Stimulated activated CD4-positive, alpha-beta T cell treated with anti-CD3 and anti-CD28 coated beads, Interleukin-2, amount 100 ng/mL, for 4 hours (primary cell): ENCODE measurements around the gene ARHGAP26.
"Not testable (repeated sequence)": the region's sequence is repeated elsewhere in the genome, so short reads cannot be mapped to it uniquely, and the experiment has no call there.

Experiments used
- DNase-seq: peaks from one replicate; pipeline ENCODE4 v3.0.0-alpha.2; 2020; ENCODE audit warnings: low read depth

ARHGAP26 gene

DNA sequence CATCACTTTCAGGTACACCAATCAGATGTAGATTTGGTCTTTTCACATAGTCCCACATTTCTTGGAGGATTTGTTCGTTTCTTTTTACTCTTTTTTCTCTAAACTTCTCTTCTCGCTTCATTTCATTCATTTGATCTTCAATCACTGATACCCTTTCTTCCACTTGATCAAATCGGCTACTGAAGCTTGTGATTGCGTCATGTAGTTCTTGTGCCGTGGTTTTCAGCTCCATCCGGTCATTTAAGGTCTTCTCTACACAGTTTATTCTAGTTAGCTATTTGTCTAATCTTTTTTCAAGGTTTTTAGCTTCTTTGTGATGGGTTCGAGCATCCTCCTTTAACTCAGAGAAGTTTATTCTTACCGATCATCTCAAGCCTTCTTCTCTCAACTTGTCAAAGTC, 219.9 kb downstream of the ARHGAP26 start:
- not testable (repeated sequence) for DNase-seq

DNA sequence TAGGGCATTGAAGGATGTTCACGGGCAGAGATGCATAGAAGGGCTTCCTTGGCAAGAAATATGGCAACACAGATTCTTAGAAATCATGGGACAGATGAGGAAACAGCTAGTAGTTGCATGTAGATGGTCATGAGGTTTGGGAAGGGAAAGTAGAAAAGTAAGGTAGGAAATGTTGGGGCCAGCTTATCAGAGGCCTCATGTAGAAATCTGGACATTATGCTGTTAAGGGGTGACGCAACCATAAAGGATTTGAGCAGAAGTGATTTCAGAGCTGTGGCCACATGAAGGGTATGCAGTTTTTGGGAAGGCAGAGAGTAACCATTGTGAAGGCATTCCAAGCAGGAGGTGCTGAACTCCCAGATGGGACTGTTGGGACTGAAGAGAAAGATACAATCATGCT, 224.0 kb downstream of the ARHGAP26 start:
- no peak for DNase-seq

DNA sequence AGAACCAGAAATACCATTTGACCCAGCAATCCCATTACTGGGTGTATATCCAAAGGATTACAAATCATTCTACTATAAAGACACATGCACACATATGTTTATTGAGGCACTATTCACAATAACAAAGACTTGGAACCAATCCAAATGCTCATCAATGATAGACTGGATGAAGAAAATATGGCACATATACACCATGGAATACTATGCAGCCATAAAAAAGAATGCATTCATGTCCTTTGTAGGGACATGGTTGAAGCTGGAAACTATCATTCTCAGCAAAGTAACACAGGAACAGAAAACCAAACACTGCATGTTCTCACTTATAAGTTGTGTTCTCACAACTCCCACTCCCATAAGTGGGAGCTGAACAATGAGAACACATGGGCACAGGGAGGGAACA, 225.4 kb downstream of the ARHGAP26 start:
- DNase-seq = not testable (repeated sequence)

DNA sequence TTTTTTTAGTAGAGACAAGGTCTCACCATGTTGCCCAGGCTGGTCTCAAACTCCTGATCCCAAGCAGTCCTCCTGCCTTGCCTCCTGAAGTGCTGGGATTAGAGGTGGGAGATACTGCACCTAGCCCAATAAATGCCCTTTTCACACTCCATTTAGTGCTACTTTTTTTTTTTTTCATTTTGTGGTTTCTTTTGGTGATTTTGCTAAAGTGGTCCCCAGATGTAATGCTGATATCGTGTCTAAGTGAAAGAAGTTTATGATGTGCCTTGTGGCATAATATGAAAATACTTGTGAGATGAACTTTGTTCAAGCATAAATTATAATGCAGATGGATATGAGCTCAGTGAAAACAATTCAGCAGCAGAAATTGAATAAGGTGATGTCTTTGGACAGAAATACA, 227.4 kb downstream of the ARHGAP26 start:
- no peak for DNase-seq

DNA sequence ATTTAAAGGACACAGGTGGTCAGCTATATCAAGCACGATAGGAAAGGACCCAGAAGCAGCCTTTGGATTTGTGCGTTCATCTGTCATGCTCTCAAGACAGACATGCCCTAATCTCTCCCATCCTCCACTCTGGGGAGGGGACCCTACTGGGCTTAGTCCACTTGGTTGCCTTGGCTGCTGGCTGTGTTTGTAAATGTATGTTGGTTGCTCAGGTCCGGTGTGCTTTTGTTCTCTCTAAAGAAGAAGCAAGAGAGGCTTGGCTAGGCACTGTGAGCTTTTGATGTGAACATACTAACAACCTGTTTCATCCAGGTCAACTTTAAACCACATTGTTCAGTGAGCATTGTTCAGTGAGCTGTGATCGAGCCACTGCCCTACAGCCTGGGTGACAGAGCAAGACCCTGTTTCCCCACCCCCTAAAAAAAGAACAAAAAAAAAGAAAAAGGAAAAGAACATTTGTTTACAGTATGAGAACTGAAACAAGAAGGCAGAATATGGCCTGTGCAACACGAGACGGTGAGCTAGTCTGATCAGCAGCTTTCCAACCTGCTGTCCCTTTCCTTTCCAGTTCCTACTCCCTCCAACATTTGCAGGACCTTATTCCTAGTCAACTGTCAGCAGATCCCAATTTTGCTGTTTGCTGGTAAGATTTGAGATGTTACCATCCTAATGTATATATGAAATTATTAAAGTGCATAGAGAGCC, 228.3 kb downstream of the ARHGAP26 start:
- DNase-seq = no peak

DNA sequence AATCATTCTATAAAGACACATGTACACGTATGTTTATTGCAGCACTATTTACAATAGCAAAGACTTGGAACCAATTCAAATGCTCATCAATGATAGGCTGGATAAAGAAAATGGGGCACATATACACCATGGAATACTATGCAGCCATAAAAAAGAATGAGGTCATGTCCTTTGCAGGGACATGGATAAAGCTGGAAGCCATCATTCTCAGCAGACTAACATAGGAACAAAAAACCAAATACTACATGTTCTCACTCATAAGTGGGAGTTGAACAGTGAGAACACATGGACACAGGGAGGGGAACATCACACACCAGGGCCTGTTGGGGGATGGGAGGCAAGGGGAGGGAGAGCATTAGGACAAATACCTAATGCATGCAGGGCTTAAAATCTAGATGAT, 230.4 kb downstream of the ARHGAP26 start:
- DNase-seq = not testable (repeated sequence)

DNA sequence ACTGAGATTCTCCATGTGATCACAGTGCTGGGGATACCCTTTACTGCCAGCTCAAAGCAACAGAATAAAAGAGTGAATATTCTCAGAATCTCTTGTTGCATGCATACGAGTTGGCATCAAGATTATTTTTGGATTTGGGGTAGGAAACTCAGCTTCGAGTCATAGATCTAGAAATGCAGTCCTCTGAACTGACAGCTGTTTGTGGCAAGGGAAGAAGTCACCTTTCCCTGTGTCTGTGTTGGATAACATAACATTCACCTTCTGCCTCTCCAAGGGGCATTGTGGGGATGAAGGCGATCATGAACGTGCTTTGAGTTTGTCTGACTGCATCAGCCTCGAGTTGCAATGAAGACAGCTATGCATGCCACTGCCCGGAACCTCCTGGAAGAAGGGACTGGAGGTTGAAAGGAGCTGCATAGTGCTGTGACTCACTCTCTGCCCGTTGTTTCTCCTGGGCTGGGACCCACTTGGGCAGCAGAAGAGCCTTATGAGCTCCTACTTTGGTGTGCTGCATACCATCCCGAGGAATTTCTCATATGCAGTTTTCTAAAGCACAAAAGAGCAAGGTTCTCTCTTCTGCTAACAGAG, 231.7 kb downstream of the ARHGAP26 start:
- no peak for DNase-seq

DNA sequence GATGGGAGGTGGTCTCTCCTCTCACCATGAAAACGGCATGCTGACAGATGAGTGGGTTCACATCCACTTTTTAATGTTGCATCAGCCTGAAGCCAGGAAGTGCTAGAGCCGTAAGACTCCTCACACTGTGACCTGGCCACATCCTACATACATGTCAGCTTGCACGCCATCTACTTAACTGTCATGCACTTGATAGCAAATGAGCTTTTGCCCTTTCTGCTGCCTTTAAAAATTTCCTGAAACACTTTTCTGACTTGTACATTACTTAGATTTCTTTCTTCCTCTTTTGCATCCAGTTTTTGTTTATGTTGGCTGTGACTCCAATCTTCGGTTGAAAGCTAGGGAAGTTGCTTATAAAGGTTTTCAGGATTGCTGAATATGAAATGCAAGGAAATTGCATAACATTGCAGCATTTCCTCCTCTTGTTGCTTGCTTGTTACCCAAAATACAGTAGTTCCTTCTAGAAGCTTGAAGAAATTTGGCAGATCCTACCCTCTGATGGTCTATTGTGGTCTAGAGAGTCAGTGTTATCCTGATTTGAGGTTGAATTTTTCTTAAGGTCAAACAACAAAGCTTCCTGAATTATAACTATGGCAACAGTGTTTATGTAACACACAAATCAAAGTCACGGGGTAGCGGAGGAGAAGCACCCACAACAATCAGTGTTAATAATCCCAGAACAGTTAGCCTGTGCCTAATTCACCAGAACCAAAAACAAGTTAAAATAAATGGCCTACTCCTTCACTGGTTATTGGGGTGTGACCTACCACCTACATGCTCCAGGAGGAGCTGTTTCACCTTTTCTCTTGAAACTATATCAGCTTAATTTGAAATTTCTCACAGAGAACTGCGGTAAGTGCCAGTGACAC, 232.5 kb downstream of the ARHGAP26 start:
- peak; percentile 39 for DNase-seq

DNA sequence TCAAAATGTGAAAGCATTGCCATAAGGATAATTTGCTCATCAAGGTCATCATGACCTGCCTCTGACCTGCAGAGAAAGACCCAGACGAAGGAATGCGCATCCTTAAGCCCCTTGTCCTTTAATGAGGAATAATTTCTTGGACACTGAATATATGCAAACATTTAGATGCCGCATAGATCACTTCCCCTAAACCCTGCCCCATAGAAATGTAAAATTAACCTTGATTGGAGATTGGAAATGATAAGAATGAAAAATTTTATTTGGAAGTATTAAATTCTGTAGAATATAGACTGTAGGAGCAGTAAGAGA, 233.1 kb downstream of the ARHGAP26 start:
- no peak for DNase-seq

DNA sequence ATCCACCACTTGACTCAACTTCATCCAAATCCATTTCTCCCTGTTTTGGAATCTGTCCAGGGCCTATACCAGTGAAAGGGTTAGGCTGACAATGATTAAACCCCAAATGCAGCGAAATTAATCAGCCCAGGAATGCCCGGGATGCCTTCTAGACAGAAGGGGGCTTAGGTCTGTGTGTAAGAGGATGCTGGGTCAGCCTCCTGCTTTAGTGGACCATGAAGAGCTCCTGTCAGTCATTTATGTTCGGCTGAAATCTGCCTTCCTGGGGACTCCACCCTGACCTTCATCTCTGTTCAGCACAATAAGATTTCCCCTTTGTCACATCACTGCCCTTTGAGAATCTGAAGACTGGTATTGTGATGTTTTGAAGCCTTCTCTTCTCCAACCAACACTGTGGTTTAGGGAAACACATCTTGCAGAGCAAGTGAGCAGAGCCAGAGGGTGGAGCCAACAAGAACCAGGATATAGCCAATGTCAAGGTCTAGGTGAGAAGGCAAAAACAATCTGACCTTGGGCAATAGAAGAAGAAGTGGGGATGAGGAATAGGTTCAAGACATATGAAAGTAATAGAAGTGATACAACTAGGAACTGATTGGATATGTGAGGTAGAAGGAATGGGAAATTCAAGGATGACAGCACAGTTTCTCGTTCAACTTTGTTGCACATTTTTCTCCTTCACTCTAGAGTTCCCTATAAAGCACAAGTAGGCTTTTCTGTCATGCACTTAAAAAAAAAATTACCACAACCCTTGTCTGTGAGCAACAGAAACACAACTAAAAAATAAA, 234.4 kb downstream of the ARHGAP26 start:
- DNase-seq = no peak

DNA sequence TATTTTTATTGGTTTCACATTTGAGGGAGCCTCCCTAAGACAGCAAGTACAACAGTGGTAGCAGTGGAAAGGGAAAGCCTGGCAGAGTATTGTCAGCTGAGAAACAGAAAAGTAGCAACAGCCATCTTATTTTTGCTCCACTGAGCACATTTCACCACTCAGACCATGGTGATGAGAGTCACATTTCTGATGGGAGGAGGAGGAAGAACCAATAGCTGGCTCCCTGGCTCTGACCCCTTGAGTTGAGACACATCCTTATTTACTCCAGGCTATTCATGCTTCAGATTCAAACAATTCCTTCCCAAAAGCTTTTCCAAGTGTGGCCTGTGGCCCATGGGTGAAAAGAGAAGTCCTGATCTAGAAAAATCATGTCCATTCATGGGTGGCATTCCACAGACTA, 236.3 kb downstream of the ARHGAP26 start:
- DNase-seq = no peak

DNA sequence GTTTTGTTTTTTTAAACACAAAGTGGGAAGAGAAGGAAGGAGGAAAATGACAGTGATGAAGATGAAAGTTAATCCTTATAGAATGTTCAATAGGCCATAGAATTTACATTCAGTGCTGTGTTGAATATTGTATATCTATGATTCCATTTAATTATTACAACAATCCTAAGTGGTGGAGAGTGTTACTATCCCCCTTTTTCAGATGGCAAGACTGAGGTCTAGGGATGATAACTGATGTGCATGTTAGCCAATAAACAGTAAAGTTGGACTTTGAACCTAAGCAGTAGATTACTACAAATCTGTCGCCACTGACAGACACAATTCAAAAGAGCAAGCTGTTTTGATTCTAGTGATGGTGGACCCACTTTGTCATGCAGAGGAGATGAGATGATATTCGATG, 237.9 kb downstream of the ARHGAP26 start:
- no peak for DNase-seq

DNA sequence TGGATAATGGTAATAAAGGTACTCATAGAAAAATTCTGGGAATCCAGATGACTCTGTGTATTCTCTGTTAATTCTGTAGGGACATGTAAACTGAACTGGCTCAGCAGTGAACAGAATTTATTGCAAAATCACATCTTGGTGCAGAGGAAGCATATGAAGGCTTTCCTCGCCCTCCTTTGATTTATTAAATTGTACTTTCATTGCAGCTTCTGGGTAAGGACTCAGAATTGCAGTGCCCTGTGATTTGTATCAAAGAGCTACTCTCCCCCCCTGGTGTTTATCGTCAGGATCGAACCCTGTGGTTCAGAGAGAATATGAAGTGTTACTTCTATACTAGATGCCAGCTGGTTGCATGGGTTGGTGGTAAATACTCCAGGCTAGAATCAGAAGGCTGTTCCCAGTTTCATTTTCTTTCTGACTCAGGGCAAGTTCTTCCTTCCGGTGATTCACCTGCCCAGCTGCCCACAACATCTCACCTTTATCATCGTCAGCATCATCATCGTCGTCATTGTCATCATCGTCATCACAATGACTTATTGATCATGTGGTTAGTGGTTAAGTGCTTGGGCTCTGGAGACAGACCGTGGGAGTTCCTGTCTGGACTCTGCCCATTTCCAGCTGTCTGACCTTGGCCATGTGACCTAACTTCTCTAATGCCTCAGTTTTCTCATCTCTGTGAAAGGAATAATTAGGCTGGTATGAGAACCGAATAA, 238.8 kb downstream of the ARHGAP26 start:
- peak; percentile 76 for DNase-seq

DNA sequence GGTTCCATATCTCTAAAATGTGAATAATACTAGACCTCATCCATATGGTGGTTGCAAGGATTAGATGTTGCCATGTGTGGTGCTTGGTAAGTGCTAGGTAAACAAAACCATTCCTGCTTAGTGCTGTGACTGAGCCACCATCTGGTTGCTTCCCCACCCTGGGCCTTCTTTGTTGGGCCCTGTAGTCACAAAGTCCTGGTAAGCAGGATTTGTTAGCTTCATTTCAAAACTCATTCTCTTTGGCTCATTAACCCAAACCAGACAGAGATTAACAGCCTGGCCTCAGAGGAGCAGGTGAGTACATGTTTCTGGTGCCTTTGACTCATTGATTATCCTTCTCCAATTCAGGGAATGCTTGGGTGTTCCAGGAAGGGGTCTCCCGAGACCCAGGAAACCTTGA, 240.2 kb downstream of the ARHGAP26 start:
- DNase-seq = no peak

DNA sequence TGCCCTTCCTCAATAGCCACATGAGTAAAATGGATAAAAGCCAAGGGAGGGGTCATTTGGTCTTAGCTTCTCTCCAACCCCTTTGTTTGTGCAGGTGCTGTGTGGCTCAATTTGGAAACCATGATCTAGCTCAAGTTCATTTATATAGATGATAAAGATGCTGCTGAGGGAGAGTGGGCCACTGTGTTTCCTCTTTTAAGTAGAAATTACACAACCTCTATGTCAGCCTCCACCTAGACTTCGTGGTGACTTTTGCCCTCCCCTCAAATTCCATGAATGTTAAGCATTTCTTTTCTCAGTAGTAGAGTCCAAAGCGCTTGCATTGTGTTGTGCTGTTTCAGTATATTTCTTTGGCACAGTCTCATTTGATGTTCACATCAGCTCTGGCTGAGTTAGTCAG, 241.4 kb downstream of the ARHGAP26 start:
- no peak for DNase-seq

DNA sequence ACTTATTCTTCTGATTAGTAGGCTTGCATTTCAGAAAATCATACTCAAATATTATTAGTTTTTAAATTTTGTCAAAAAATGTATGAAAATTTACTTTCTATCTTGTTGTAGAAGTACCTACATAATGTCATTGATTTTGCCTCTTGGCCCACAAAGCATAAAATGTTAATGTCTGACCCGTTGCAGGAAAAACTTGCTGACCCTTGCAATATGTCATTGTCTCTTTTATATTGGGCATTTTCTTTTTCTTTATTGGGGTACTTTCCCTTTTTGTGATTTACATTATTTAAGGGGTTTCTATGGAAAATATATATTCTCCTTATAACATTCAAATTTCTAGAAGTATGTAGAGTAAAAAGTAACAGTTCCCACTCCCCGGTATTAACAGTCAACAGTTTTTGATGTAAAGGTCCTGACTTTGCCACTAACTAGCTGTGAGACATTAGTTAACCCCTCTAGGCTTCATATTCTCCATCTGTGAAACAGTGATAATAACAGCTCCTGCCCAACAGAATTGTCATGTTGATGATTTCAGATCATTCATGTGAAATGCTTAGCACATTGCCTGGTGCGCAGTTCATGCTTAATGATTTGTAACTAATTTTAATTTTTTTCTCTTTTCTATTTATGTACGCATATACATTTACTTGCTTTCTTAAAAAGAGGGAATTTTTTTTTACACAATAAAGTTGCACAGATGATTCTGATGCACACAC, 243.2 kb downstream of the ARHGAP26 start:
- DNase-seq = no peak

DNA sequence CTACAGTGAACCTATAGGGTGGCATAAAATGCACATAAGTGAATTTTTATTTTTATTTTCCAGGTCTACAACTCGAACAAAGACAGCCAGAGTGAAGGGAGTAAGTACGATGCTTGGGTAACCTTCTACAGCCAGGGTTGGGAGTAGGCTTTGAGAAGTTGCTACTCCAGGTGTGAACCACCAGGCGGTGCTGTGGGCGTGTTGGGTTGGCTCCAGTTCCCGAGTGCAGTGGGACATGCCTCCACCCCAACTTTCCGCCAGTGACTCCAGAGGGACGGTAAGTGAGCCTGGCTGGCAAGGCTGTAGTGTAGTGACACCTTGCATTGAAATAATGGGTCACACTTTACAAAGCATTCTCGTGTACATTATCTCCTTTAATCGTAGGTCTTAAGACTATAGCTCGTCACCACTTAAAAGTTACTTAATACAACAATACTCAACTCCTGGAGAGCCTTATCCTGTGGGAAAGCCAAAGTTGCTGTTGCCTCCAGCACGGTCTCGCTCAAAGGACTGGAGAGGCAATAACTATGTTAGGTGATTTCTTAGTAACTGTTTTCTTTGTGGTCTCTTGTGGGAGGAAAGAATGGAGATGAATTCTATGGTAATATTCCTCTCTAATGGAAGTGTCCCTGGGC, 244.0 kb downstream of the ARHGAP26 start:
- no peak for DNase-seq

DNA sequence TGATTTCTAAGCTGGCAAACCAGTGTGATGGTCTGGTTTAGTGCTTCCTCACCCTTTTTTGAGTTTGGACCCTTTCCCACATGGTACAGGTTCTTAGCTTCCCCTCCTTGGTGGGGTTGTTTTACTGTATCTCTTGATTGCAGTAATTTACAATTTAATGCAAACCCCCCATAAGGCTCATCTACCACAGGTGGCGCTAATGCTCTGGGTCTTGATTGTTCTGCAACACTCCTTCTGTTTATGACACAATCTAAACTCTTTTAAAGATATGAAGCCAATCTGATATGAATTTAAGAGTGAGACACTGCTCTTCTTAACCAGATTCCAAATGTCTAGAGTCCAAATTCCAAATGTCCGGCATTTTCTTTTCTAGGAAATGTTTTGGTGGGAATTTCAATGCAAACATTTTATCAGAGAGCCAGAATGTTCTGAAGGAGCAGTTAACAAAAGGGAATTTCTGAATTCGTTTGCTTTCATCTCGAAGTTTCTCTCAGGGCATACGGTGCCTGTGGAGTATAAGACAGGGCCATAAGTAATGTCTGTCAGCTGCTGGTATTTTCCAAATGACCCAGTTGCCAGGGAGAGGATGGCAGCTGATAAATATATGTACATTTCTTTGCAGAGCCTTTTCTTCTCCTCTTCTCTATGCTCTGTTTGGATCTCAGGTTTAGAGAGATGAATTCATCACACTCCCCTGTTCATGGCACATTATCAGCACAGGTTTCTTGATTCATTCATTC, 246.8 kb downstream of the ARHGAP26 start:
- no peak for DNase-seq

DNA sequence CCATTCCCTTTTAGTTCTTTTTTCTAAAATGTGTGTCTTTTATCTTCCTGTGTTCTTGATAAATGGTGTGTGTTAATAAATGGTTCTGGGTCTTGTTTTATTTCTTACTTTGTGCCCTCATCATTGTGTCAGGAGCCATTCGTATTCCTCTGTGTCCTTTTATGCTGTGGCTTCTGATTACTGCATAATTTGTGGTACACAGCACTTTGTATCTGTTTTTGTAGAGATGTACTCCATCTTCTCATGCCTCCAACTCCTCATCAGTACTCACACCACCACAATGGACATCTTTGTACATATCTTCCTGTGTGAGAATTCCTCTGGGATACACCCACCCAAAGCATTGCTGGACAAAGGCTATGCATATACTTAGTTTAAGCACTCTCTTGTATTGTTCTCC, 247.4 kb downstream of the ARHGAP26 start:
- no peak for DNase-seq

DNA sequence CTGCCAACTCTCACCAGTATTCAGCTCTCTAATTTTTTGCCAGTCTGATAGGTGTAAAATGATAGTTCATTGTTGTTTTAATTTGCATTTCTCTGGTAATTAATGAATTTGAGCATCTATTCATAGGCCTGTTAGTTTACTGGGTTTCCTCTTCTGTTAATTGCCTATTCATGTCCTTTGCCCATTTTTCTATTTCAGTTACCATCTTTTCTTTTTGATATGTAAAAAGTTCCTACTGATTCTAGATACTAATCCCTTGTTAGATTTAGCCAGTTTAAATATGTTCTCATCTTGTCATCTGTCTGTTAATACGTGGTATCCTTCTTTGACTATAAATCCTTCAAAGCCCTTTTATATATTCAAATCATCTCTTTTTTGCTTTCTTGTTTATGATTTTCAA, 247.8 kb downstream of the ARHGAP26 start:
- no peak for DNase-seq
